Transverse colon (tissue), 4 donors: ENCODE measurements around the gene CTCF. TPM values are rescaled to one million over a fixed set of nuclear protein-coding genes. Genes with fewer than 3 reads are reported as not detected.

Source experiments
- DNase-seq: peaks from one replicate; pipeline ENCODE4 v3.0.0-alpha.2; 2019
- H3K27ac ChIP-seq, 4 donors: fragments of 200-600 bp; sonication (generic); 2 replicates each; pipeline ENCODE4 v1.5.1; 2016 to 2018; ENCODE audit warnings: inconsistent platforms in 4 of 4
- H3K27me3 ChIP-seq: fragments of 200-600 bp; sonication (generic); 2 replicates; pipeline ENCODE4 v1.5.1; 2017; ENCODE audit warnings: inconsistent platforms
- H3K36me3 ChIP-seq, 4 donors: fragments of 200-600 bp; sonication (generic); 2 replicates each; pipeline ENCODE4 v1.5.1; 2017 to 2019; ENCODE audit warnings: inconsistent platforms in 4 of 4
- H3K4me1 ChIP-seq, 4 donors: fragments of 200-600 bp; sonication (generic); 2 replicates each; pipeline ENCODE4 v1.5.1; 2017 to 2020; ENCODE audit warnings: inconsistent platforms in 4 of 4
- H3K4me3 ChIP-seq, 4 donors: fragments of 200-600 bp; sonication (generic); 1 replicate in 1 of 4; 2 replicates in 3 of 4; pipeline versions ENCODE4 v1.5.1 to v1.6.1; 2017 to 2019; ENCODE audit warnings: inconsistent platforms in 4 of 4
- H3K9me3 ChIP-seq, 2 donors: fragments of 200-600 bp; sonication (generic); 2 replicates each; pipeline ENCODE4 v1.5.1; 2017 to 2019; ENCODE audit warnings: inconsistent platforms in 2 of 2
- EP300 ChIP-seq: sonication (generic); formaldehyde crosslinking; IDR thresholded peaks from one replicate; pipeline ENCODE4 v1.6.1; 2017; ENCODE audit warnings: antibody characterized with exemption, low read depth
- POLR2A ChIP-seq: fragments of 450-650 bp; IDR thresholded peaks from one replicate; pipeline ENCODE4 v1.6.1; 2016; ENCODE audit warnings: antibody characterized with exemption, mild to moderate bottlenecking, moderate library complexity
- POLR2AphosphoS5 ChIP-seq, 3 donors: sonication (generic); formaldehyde crosslinking; IDR thresholded peaks; one replicate each; pipeline ENCODE4 v1.6.1; 2016; ENCODE audit warnings: antibody characterized with exemption in 3 of 3
- WGBS, 2 donors: methylation state at CpG; one replicate each; pipeline ENCODE4 v1.1.5; 2018; ENCODE audit warnings: low coverage in 1 of 2; 5-methylcytosine and 5-hydroxymethylcytosine counted together
- in situ Hi-C, 4 donors: fragments of 200-750 bp; cut with MboI; loops; one replicate each; pipeline versions ENCODE4 v1.15.0 to v1.15.1; 2017; ENCODE audit warnings: low sequenced_read_pairs in 3 of 4, low pct_ligation_motif_present in 1 of 4, low pct_unique_long_range_greater_than_20kb in 1 of 4
- intact Hi-C: fragments of 100-400 bp; cut with DNase I; formaldehyde crosslinking; loops from one replicate; pipeline ENCODE4 v1.15.1; 2023; ENCODE audit warnings: low total_unique reads
- total RNA-seq, 4 donors: library from RNA; depleted of rRNA; stranded (reverse); fragments of >200 nt; gene quantifications; one replicate each; pipeline ENCODE4 v1.1.0, GENCODE V29; 2016
- TF ChIP-seq, protein P1 (sequence below), 5 experiments: fragments of 200-600 bp in 3 of 5; fragments of 450-650 bp in 2 of 5; sonication (generic) in 3 of 5; IDR thresholded peaks; 1 replicate in 2 of 5; 2 replicates in 3 of 5; pipeline ENCODE4 v1.5.1; 2016 to 2017; ENCODE audit warnings: antibody characterized with exemption in 5 of 5, inconsistent platforms in 3 of 5, mild to moderate bottlenecking in 2 of 5, moderate library complexity in 1 of 5

Gene CTCF
- total RNA-seq, 4 donors from 2014 or later, result 40.0 to 46.8 (median 41.9) TPM

DNA sequence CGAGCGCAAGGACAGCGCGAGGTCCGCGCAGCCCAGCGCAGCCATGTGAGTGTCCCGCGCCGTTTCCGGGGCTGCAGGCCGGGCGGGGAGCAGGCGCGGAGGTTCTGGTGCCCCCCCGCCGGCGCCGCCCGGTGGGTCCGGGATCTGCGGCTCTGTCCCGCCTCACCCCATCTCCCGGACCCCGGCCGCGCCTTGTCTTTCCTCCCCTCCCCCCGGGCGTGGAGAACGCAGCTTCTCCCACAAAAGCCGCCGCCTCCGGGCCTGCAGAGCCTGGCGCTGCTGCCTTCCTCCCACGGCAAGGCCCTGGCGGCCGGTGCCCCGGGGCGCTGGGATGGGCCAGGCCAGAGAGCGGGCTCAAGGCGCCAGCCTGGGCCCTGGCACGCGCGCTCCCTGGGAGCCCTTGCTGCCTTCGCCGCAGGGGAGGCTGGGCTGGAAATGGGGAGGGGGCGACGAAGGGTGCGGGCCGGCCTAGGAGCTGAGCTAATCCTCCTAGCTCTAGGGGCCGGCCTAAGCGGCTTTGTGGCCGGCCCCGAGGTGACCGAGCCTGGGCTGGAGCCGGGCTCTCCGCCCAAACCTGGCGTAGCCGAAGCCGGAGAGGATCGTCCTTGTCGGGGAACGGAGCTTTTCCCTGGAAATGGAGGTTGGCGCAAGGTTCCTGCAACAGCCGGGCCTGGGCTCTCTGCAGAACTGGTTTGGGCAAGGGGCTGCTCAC lies 33.3 kb upstream of the CTCF start:
- Histone ChIP-seq H3K4me1 (peaks cover 8 to 30% (median 25%) of the 10 kb centered on the region in 4 donors), H3K4me3 (peak overlapping the region; percentile 55 to 75 (median 62)), H3K27me3 (no peaks in the 10 kb centered on the region), H3K27ac (peak overlapping the region; percentile 88 to 92 (median 90)), H3K36me3 (no peaks in the 10 kb centered on the region), H3K9me3 (no peaks in the 10 kb centered on the region)
- in situ Hi-C loops, result loop anchor here in 1 of 4 donors (10.0 kb wide), 1 partner anchor 136 kb away; the partner anchor contains the start of genes ACD, C16orf86, ENKD1 and PARD6A
- intact Hi-C loops, result no loop called here
- DNase-seq, result peak; percentile 48
- TF ChIP-seq, protein P1, sequence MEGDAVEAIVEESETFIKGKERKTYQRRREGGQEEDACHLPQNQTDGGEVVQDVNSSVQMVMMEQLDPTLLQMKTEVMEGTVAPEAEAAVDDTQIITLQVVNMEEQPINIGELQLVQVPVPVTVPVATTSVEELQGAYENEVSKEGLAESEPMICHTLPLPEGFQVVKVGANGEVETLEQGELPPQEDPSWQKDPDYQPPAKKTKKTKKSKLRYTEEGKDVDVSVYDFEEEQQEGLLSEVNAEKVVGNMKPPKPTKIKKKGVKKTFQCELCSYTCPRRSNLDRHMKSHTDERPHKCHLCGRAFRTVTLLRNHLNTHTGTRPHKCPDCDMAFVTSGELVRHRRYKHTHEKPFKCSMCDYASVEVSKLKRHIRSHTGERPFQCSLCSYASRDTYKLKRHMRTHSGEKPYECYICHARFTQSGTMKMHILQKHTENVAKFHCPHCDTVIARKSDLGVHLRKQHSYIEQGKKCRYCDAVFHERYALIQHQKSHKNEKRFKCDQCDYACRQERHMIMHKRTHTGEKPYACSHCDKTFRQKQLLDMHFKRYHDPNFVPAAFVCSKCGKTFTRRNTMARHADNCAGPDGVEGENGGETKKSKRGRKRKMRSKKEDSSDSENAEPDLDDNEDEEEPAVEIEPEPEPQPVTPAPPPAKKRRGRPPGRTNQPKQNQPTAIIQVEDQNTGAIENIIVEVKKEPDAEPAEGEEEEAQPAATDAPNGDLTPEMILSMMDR (IDR thresholded peaks at IDR 0.05), result no peak
- TF ChIP-seq POLR2AphosphoS5 (IDR thresholded peaks at IDR 0.05) (peak in 1 of 3 donors; percentile 11), EP300 (no peak), POLR2A (peak; percentile 20)
- 14% methylated on average over 13 of the region's 65 CpGs; no CpG with 5 or more reads in 1 of the 2 donors for WGBS, 2 donors

DNA sequence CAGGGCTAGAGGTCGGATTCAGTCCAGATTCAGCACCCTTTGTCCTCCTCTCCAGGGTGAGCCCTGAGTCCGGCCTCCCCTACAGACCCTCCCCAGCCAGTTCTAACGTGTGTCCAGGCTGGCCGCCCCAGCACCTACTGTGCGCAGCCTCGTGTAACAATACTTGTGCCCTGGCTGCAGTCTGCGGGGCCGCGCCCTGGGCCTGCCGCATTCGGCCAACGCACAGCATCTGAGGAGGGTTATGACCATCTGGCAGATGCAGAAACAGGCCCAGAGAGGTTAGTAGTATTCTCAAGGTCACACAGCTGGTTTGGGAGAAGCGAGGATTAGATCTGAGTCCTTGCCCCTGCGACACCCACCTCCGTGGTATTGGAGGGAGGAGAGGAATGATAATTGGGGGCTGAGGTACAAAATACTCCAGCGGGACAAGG lies 32.7 kb upstream of the CTCF start:
- WGBS, 2 donors, result 4% methylated on average over 16 of the region's 16 CpGs; no CpG with 5 or more reads in 1 of the 2 donors
- no peak for TF ChIP-seq POLR2A
- TF ChIP-seq POLR2AphosphoS5 (IDR thresholded peaks at IDR 0.05), result no peak
- TF ChIP-seq EP300, result no peak
- TF ChIP-seq, protein P1 (IDR thresholded peaks at IDR 0.05), result no peak
- peak overlapping the region; percentile 88 to 92 (median 90) for H3K27ac ChIP-seq
- intact Hi-C loops (no loop called here), in situ Hi-C loops (loop anchor here in 1 of 4 donors (10.0 kb wide), 1 partner anchor 135 kb away; the partner anchor contains the start of genes ACD, C16orf86, ENKD1 and PARD6A)
- no peaks in the 10 kb centered on the region for H3K36me3 ChIP-seq
- H3K9me3 ChIP-seq, result no peaks in the 10 kb centered on the region
- no peaks in the 10 kb centered on the region for H3K27me3 ChIP-seq
- peaks cover 8 to 30% (median 25%) of the 10 kb centered on the region in 4 donors for H3K4me1 ChIP-seq
- H3K4me3 ChIP-seq, result peak overlapping the region; percentile 55 to 75 (median 62)
- no peak for DNase-seq

DNA sequence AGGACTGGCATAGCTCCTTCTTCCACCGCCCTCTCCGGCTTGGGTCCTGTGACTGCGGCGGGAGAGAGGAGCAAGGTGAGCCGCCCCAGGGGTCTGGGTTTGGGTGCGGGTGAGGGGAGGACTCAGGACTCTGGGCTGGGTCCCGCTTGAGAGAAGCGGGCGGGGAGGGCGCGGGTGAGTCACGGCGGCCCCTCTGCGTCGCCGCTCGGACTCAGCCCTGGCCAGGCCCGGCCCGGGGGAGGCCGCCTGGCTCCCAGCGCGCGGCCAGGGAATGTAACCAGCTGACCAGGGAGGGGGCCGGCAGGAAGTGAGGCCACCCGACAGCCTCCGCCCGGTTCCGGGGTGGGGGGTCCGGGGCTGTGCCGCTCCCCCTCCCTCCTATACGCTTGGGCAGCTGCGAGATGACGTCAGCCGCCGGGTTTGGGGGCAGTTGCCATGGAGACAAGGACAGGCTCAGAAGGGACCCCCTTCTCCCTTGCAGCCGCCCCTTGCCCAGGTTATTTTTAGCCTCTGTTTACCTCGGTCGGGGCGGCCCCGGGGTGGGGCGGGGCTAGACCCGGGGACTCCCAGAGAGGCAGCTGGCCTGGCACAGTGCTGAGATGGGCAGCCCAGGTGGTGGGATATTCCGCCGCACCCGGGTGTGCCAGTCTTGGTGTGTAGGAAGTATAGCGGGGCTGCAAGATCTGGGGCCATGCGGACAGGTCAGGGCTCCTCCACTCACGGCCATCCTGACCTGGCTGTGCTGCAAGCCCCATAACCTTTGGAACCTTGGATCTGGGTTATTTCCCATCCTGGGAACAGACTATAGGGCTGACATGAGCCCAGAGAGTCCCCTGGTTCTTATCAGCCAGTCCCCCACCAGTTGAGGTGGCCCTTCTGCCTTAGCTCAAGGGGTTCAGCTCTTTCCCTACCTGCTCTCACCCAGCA lies 32.0 kb upstream of the CTCF start:
- Histone ChIP-seq H3K9me3 (no peaks in the 10 kb centered on the region), H3K4me3 (peak overlapping the region; percentile 55 to 75 (median 62)), H3K27ac (peak overlapping the region; percentile 88 to 92 (median 90)), H3K36me3 (no peaks in the 10 kb centered on the region), H3K27me3 (no peaks in the 10 kb centered on the region), H3K4me1 (peaks cover 8 to 30% (median 25%) of the 10 kb centered on the region in 4 donors)
- in situ Hi-C loops, result no loop called here
- 4% methylated on average over 26 of the region's 48 CpGs; no CpG with 5 or more reads in 1 of the 2 donors for WGBS, 2 donors
- TF ChIP-seq EP300 (no peak), POLR2A (peak; percentile 56), POLR2AphosphoS5 (IDR thresholded peaks at IDR 0.05) (peak; percentile 70 to 85 (median 76))
- intact Hi-C loops, result no loop called here
- DNase-seq, result peak; percentile 76

DNA sequence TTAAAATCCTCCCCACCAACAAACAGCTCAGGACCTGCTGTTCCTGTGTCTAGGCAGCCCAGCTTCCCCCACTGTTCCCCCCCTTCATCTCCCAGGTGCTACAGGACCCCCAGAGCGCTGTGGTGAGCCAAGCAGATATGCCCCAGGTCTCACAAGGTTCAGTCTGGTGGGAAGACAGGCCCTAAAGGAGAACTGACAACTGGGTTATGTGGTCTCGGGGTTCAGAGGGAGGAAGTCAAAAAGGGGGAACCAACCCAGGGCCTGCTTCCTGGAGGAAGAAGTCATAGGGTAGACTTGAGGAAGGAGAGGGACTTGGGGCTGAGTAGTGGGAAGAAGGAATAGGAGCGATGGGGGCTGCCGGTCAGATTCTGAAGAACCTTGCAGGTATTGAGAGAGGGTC lies 31.1 kb upstream of the CTCF start:
- Histone ChIP-seq H3K9me3 (no peaks in the 10 kb centered on the region), H3K4me3 (peak overlapping the region in 1 of 4 donors; percentile 68), H3K36me3 (no peaks in the 10 kb centered on the region), H3K27ac (peak overlapping the region; percentile 88 to 92 (median 90)), H3K4me1 (peaks cover 8 to 32% (median 25%) of the 10 kb centered on the region in 4 donors), H3K27me3 (no peaks in the 10 kb centered on the region)
- 72 to 88% methylated on average over 2 to 3 of the region's 4 CpGs for WGBS, 2 donors
- TF ChIP-seq, protein P1 (IDR thresholded peaks at IDR 0.05), result no peak
- no peak for TF ChIP-seq POLR2A
- no peak for TF ChIP-seq POLR2AphosphoS5 (IDR thresholded peaks at IDR 0.05)
- TF ChIP-seq EP300, result no peak
- no peak for DNase-seq
- intact Hi-C loops (no loop called here), in situ Hi-C loops (no loop called here)
